ENCODE results near the gene IL11. TPM values are rescaled to one million over a fixed set of nuclear protein-coding genes. Genes with fewer than 3 reads are reported as not detected.

Gene IL11
- total RNA-seq, 1 experiment from 2014 or later = 3.9 TPM

GRCh38 chr19:55385724-55386492 lies 15.6 kb upstream of the IL11 start, which contains the start of gene RPL28:
Gene RPL28, plus strand, starts transcription at chr19:55385932. Its CDS starts 426 bp downstream, at chr19:55386358.
- Histone ChIP-seq H3K27ac (ENCODE audit: insufficient read length, low read depth, low read length) (peak within 1 kb of the TSS; percentile 82), H3K9me3 (ENCODE audit: control insufficient read depth, low read depth, low read length) (no peaks in the 10 kb centered on the region), H3K14ac (ENCODE audit: insufficient read depth, low read length) (peak within 1 kb of the TSS; percentile 84), H2BK120ac (ENCODE audit: low read depth, low read length, poor library complexity, severe bottlenecking) (no peak within 1 kb of the TSS), H3K23ac (ENCODE audit: insufficient read length, low read depth, low read length) (no peak within 1 kb of the TSS), H4K91ac (ENCODE audit: insufficient read length, low read depth, low read length) (no peak within 1 kb of the TSS), H3T11ph (ENCODE audit: low read length) (no peak within 1 kb of the TSS), H3K79me2 (ENCODE audit: insufficient read depth, low read length) (peaks cover 17% of the 10 kb centered on the region; the same call in 1 of the 2 replicates), H2BK20ac (ENCODE audit: low read depth, low read length, poor library complexity, severe bottlenecking) (no peak within 1 kb of the TSS), H3K27me3 (ENCODE audit: insufficient read depth, low read length) (peaks cover 2% of the 10 kb centered on the region; the same call in 1 of the 2 replicates), H2AFZ (ENCODE audit: low read length) (peak within 1 kb of the TSS; percentile 99), H2BK15ac (ENCODE audit: low read depth, low read length) (no peak within 1 kb of the TSS), H3K18ac (ENCODE audit: insufficient read length, low read depth, low read length) (peak within 1 kb of the TSS; percentile 80), H3K4me1 (ENCODE audit: insufficient read depth, low read length) (peaks cover 8% of the 10 kb centered on the region), H3K79me1 (ENCODE audit: insufficient read depth, low read depth, low read length, poor library complexity, severe bottlenecking) (peaks cover 15% of the 10 kb centered on the region), H4K20me1 (ENCODE audit: control insufficient read depth, insufficient read depth, insufficient read length) (peaks cover 3% of the 10 kb centered on the region), H2BK5ac (ENCODE audit: insufficient read length, low read length) (no peak within 1 kb of the TSS), H3K4ac (ENCODE audit: low read depth, low read length) (no peak within 1 kb of the TSS), H2BK12ac (ENCODE audit: insufficient read length, low read depth, low read length) (no peak within 1 kb of the TSS), H3K4me2 (ENCODE audit: insufficient read depth, insufficient read length, low read length) (peak within 1 kb of the TSS; percentile 87), H4K8ac (replicated peaks; ENCODE audit: insufficient read length, low read depth, low read length) (no peak within 1 kb of the TSS), H3K56ac (ENCODE audit: insufficient read length, low read depth, low read length) (no peak within 1 kb of the TSS), H2AK5ac (ENCODE audit: insufficient read length, low read length) (no peak within 1 kb of the TSS), H3K9ac (ENCODE audit: extremely low read depth, insufficient read length, low read length) (peak within 1 kb of the TSS; percentile 94), H4K5ac (ENCODE audit: insufficient read length, low read depth, low read length) (no peak within 1 kb of the TSS), H3K23me2 (ENCODE audit: insufficient read length, low read depth, low read length, poor library complexity, severe bottlenecking) (peaks cover 28% of the 10 kb centered on the region)
- peak within 1 kb of the TSS; percentile 98 to 99 (median 99) for H3K27ac Mint-ChIP-seq
- TF ChIP-seq CTCF (conservative IDR thresholded peaks at IDR 0.05) = no peak
- H3K9me3 Mint-ChIP-seq = peaks cover 2 to 3% of the 10 kb centered on the region in 2 experiments; a peak in 2 of 5 replicates
- H3K4me1 Mint-ChIP-seq = peaks cover 45 to 57% of the 10 kb centered on the region in 2 experiments
- H3K27me3 Mint-ChIP-seq (ENCODE audit: low read depth) = peaks cover 19% of the 10 kb centered on the region
- H3K36me3 Mint-ChIP-seq (ENCODE audit: insufficient read depth in 1 of 3, low read depth in 3 of 3) = peaks cover 40 to 53% (median 50%) of the 10 kb centered on the region in 3 experiments
- WGBS (ENCODE audit: extremely low coverage, insufficient read length, low lambda C conversion rate) = no CpG with 5 or more reads among the region's 68 CpGs
- peak within 1 kb of the TSS; percentile 98 to 100 for H3K4me3 Mint-ChIP-seq
- peak; percentile 98 for DNase-seq

Data from H9 (cell line).